ENCODE data around the gene FOXN1. TPM values are rescaled to one million over a fixed set of nuclear protein-coding genes. Genes with fewer than 3 reads are reported as not detected.

FOXN1 gene
- total and polyA plus RNA-seq, 4 donors: not detected

DNA sequence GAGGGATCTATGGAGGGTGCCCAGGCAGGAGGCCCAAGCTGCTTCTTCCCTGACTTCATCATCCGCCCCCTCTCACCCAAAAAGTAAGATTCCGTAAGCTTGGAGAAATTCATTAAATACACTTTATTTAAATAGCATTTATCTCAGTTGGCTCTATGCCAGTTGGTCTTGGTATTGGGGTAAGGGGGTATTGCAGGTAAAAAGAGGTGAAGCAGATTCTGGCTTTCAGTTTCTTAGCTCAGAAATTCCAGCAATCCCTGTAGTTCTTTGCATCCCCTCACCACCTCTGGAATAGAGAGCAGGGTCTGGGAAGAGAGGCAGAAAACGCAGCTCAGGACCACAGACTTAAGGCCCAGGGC lies 71.3 kb downstream of the FOXN1 start:
- no peak for DNase-seq (ENCODE audit: low read depth in 4 of 6, low spot score in 6 of 6)
- Histone ChIP-seq H3K9me3 (ENCODE audit: control insufficient read depth, insufficient read depth, low read length) (no peaks in the 10 kb centered on the region), H3K4me1 (ENCODE audit: control insufficient read depth, insufficient read depth, low read length) (peaks cover 49% of the 10 kb centered on the region), H3K27me3 (ENCODE audit: control insufficient read depth, insufficient read depth, low read length) (no peaks in the 10 kb centered on the region), H3K36me3 (ENCODE audit: control insufficient read depth, insufficient read depth, low read length) (peaks cover 36% of the 10 kb centered on the region), H3K27ac (ENCODE audit: low read depth, low read length) (peak overlapping the region; percentile 76), H3K4me3 (ENCODE audit: low read depth, low read length) (no peak overlapping the region)
- no CpG with 5 or more reads among the region's 3 CpGs for WGBS (ENCODE audit: insufficient coverage)

DNA sequence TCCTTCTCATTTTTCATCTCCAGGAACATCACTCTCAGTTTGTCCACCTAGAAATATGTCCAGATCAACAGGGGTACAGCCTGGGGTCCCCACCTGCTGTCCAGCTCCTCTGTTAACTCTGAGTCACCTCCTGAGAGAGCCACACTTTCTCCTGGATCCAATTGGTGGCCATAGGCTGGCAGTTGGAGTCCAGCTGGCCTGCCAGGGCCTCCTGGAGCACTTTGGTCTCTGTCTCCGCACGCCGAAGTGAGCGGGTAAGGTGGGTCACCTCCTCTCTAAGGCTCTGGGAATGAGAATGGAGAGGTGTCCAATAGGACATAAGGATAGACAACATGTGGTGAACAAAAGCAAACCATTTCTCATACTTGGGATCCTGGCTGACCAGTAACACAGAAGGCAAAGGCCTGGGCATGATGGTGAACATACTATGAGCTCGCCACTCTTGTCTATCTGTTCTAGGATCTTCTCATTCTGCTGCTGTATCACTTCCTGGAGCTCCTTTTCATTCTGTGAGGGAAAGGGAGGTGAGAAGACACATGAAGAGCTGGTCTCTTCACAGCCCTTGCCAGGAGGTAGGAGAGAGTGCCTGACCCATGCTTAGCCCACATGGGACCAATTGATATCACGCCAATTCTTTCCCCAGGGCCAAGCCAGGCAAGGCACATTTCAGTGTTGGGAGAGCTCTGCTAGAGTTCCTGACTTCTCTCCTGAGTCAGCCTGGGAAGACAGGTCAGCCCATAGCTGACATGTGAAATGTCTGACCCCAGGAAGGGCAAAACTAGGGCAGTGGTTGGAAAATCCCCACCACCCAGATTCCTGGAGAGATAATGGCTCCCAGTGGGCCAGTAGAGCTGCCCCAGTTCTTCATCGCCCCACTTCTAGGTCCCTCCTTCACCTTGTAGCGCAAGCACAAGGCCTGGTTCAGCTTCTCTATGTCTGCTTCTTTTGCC lies 72.4 kb downstream of the FOXN1 start:
- H3K4me3 ChIP-seq (ENCODE audit: low read depth, low read length): no peak overlapping the region
- H3K27me3 ChIP-seq (ENCODE audit: control insufficient read depth, insufficient read depth, low read length): no peaks in the 10 kb centered on the region
- H3K27ac ChIP-seq (ENCODE audit: low read depth, low read length): no peak overlapping the region
- peaks cover 40% of the 10 kb centered on the region for H3K4me1 ChIP-seq (ENCODE audit: control insufficient read depth, insufficient read depth, low read length)
- H3K9me3 ChIP-seq (ENCODE audit: control insufficient read depth, insufficient read depth, low read length): no peaks in the 10 kb centered on the region
- peaks cover 37% of the 10 kb centered on the region for H3K36me3 ChIP-seq (ENCODE audit: control insufficient read depth, insufficient read depth, low read length)
- DNase-seq (ENCODE audit: low read depth in 4 of 6, low spot score in 6 of 6): no peak
- WGBS (ENCODE audit: insufficient coverage): 98% methylated on average over 8 of the region's 8 CpGs

DNA sequence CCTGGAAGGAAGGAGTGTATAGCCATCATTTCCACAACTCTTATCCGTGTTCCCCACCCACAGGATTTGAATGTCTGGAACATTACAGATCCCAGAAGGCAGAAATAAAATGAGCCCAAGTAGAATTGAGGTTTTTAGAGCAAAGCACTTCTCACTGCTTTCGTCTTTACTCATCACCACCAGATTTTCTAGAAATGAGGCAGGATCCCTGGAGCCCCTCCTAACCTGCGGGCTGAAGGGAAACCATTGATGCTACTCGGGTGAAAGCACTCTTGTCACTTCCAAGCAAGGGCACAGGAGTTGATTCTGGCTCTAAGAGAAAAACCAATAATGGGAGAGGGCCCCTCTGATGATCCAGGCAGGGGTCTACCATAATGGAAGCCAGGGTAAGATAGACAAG lies 73.4 kb downstream of the FOXN1 start:
- H3K4me1 ChIP-seq (ENCODE audit: control insufficient read depth, insufficient read depth, low read length): peaks cover 30% of the 10 kb centered on the region
- no peaks in the 10 kb centered on the region for H3K9me3 ChIP-seq (ENCODE audit: control insufficient read depth, insufficient read depth, low read length)
- H3K4me3 ChIP-seq (ENCODE audit: low read depth, low read length): no peak overlapping the region
- WGBS (ENCODE audit: insufficient coverage): 100% methylated on average over 2 of the region's 4 CpGs
- DNase-seq (ENCODE audit: low read depth in 4 of 6, low spot score in 6 of 6): no peak
- no peaks in the 10 kb centered on the region for H3K27me3 ChIP-seq (ENCODE audit: control insufficient read depth, insufficient read depth, low read length)
- peaks cover 40% of the 10 kb centered on the region for H3K36me3 ChIP-seq (ENCODE audit: control insufficient read depth, insufficient read depth, low read length)
- no peak overlapping the region for H3K27ac ChIP-seq (ENCODE audit: low read depth, low read length)

DNA sequence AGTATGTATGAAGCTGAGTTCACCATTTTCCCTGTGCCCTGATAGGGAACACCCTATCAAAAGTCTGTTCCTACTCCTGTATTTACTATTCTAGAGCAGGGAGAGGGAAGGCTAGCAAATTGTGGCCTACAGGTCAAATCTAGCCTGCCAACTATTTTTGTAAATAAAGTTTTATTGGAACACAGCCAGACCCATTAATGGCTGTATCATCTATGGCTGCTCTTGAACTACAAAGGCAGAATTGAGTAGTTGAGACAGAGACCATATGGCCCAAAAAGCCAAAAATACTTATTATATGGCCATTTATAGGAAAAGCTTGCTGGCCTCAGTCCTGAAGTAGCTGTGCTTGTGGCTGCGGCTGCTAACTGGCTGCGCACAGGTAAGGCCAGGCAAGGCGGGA lies 74.8 kb downstream of the FOXN1 start:
- no CpG with 5 or more reads among the region's 3 CpGs for WGBS (ENCODE audit: insufficient coverage)
- Histone ChIP-seq H3K27me3 (ENCODE audit: control insufficient read depth, insufficient read depth, low read length) (no peaks in the 10 kb centered on the region), H3K4me1 (ENCODE audit: control insufficient read depth, insufficient read depth, low read length) (peaks cover 17% of the 10 kb centered on the region), H3K27ac (ENCODE audit: low read depth, low read length) (no peak overlapping the region), H3K4me3 (ENCODE audit: low read depth, low read length) (no peak overlapping the region), H3K36me3 (ENCODE audit: control insufficient read depth, insufficient read depth, low read length) (peaks cover 44% of the 10 kb centered on the region), H3K9me3 (ENCODE audit: control insufficient read depth, insufficient read depth, low read length) (no peaks in the 10 kb centered on the region)
- DNase-seq (ENCODE audit: low read depth in 4 of 6, low spot score in 6 of 6): no peak

DNA sequence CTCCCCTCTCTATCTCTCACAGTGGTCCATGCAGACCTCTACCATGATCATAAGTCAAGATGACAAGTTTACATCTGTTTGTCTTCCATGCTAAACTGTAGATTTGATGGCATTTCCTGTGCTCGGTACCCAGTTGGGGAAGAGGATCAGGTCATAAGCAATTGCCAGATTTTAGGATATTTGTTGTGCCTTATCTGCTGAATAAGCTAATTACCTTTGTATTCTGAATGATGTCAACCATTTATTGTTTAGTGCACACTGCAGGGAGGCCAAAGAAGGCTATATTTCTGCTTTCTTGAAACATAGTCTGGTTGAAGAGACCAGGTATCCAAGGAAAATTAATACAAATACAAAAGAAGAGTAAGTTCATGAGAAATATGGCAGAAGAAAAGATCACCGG lies 76.4 kb downstream of the FOXN1 start:
- WGBS (ENCODE audit: insufficient coverage): 100% methylated on average over 2 of the region's 2 CpGs
- Histone ChIP-seq H3K9me3 (ENCODE audit: control insufficient read depth, insufficient read depth, low read length) (no peaks in the 10 kb centered on the region), H3K36me3 (ENCODE audit: control insufficient read depth, insufficient read depth, low read length) (peaks cover 46% of the 10 kb centered on the region), H3K4me3 (ENCODE audit: low read depth, low read length) (no peak overlapping the region), H3K4me1 (ENCODE audit: control insufficient read depth, insufficient read depth, low read length) (peaks cover 4% of the 10 kb centered on the region), H3K27ac (ENCODE audit: low read depth, low read length) (no peak overlapping the region), H3K27me3 (ENCODE audit: control insufficient read depth, insufficient read depth, low read length) (no peaks in the 10 kb centered on the region)
- no peak for DNase-seq (ENCODE audit: low read depth in 4 of 6, low spot score in 6 of 6)

DNA sequence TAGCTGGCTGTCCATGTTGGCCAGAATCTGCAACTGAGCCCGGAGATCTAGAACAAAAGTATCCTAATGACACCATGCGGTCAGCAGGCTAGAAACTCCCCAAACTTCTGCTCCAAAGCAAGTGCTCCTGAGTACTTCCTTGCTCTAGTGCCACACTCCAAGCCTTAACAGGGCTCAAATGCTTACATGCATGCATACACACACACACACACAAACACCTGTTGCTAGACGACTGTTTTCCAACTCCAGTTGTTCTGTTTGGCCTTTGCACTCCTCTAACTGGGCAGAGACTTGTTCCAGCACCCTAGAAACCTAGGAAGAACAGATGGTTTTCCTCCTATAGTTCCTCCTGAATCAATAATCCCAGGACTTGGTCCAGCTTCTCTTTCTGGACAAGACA lies 78.3 kb downstream of the FOXN1 start:
- DNase-seq (ENCODE audit: low read depth in 4 of 6, low spot score in 6 of 6): no peak
- H3K4me1 ChIP-seq (ENCODE audit: control insufficient read depth, insufficient read depth, low read length): no peaks in the 10 kb centered on the region
- H3K4me3 ChIP-seq (ENCODE audit: low read depth, low read length): no peak overlapping the region
- H3K27me3 ChIP-seq (ENCODE audit: control insufficient read depth, insufficient read depth, low read length): no peaks in the 10 kb centered on the region
- 97% methylated on average over 3 of the region's 3 CpGs for WGBS (ENCODE audit: insufficient coverage)
- H3K36me3 ChIP-seq (ENCODE audit: control insufficient read depth, insufficient read depth, low read length): peaks cover 44% of the 10 kb centered on the region
- H3K9me3 ChIP-seq (ENCODE audit: control insufficient read depth, insufficient read depth, low read length): no peaks in the 10 kb centered on the region
- H3K27ac ChIP-seq (ENCODE audit: low read depth, low read length): no peak overlapping the region

DNA sequence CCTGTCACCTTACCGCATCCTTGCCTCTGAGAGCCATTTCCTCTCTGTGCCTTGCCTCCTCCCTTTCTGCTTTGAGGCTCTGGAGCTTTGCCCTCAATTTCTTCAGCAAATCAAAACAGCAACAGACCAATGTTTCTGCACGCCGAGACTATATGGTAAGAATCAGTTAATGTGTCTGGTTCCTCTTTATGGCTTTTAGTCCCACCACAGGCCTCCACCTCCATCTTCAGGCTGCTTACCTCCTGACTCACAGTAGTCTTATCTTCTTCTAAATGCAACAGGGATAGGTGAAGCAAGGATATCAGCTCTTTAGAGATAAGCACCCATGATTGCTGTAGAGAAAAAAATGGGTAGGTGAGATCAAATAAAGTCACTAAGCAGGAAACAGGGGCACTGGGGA lies 79.7 kb downstream of the FOXN1 start:
- Histone ChIP-seq H3K4me3 (ENCODE audit: low read depth, low read length) (no peak overlapping the region), H3K27me3 (ENCODE audit: control insufficient read depth, insufficient read depth, low read length) (no peaks in the 10 kb centered on the region), H3K36me3 (ENCODE audit: control insufficient read depth, insufficient read depth, low read length) (peaks cover 45% of the 10 kb centered on the region), H3K9me3 (ENCODE audit: control insufficient read depth, insufficient read depth, low read length) (no peaks in the 10 kb centered on the region), H3K4me1 (ENCODE audit: control insufficient read depth, insufficient read depth, low read length) (no peaks in the 10 kb centered on the region), H3K27ac (ENCODE audit: low read depth, low read length) (no peak overlapping the region)
- 86% methylated on average over 1 of the region's 3 CpGs for WGBS (ENCODE audit: insufficient coverage)
- DNase-seq (ENCODE audit: low read depth in 4 of 6, low spot score in 6 of 6): no peak

Other genes with a start within 250 kb of the FOXN1 start
- gene TMEM97, start 187.1 kb upstream of the FOXN1 start, total RNA-seq: 10 to 100 TPM; 45.6 to 53.8 TPM
- 10 to 100 TPM; 56.4 to 56.9 TPM for gene TMEM97, start 187.1 kb upstream of the FOXN1 start, polyA plus RNA-seq (ENCODE audit: insufficient read length in 2 of 2)
- gene IFT20, start 170.9 kb upstream of the FOXN1 start, total RNA-seq: 10 to 100 TPM; 44.6 to 67.9 TPM
- gene IFT20, start 170.9 kb upstream of the FOXN1 start, polyA plus RNA-seq (ENCODE audit: insufficient read length in 2 of 2): 10 to 100 TPM; 64.1 to 84.1 TPM
- gene TNFAIP1, start 170.6 kb upstream of the FOXN1 start, total RNA-seq: 10 to 100 TPM; 25.1 to 48.5 TPM
- gene TNFAIP1, start 170.6 kb upstream of the FOXN1 start, polyA plus RNA-seq (ENCODE audit: insufficient read length in 2 of 2): 10 to 100 TPM; 54.7 to 56.0 TPM
- gene POLDIP2, start 148.8 kb upstream of the FOXN1 start, total RNA-seq: 10 to 100 TPM; 40.3 to 84.4 TPM
- gene POLDIP2, start 148.8 kb upstream of the FOXN1 start, polyA plus RNA-seq (ENCODE audit: insufficient read length in 2 of 2): 10 to 100 TPM; 87.2 to 89.1 TPM
- not detected for gene SEBOX, start 141.1 kb upstream of the FOXN1 start, total RNA-seq
- gene SEBOX, start 141.1 kb upstream of the FOXN1 start, polyA plus RNA-seq (ENCODE audit: insufficient read length in 2 of 2): under 1 TPM in 1 of 2 donors, not detected in 1; 0.32 TPM
- gene VTN, start 136.0 kb upstream of the FOXN1 start, total RNA-seq: 1 to 10 TPM in 1 of 2 donors, under 1 TPM in 1; 0.40 to 3.0 TPM
- gene VTN, start 136.0 kb upstream of the FOXN1 start, polyA plus RNA-seq (ENCODE audit: insufficient read length in 2 of 2): 1 to 10 TPM; 2.1 to 2.9 TPM
- 10 to 100 TPM; 13.1 to 17.0 TPM for gene SARM1, start 134.7 kb upstream of the FOXN1 start, total RNA-seq
- 10 to 100 TPM; 51.5 to 52.0 TPM for gene SARM1, start 134.7 kb upstream of the FOXN1 start, polyA plus RNA-seq (ENCODE audit: insufficient read length in 2 of 2)
- gene SLC46A1, start 100.1 kb upstream of the FOXN1 start, total RNA-seq: 10 to 100 TPM; 10.2 to 17.8 TPM
- gene SLC46A1, start 100.1 kb upstream of the FOXN1 start, polyA plus RNA-seq (ENCODE audit: insufficient read length in 2 of 2): 10 to 100 TPM; 26.2 to 32.5 TPM
- under 1 TPM in 1 of 2 donors, not detected in 1; 0.06 TPM for gene SLC13A2, start 32.7 kb upstream of the FOXN1 start, total RNA-seq
- under 1 TPM; 0.10 to 0.27 TPM for gene SLC13A2, start 32.7 kb upstream of the FOXN1 start, polyA plus RNA-seq (ENCODE audit: insufficient read length in 2 of 2)
- 10 to 100 TPM; 33.1 to 58.9 TPM for gene UNC119, start 46.3 kb downstream of the FOXN1 start, total RNA-seq
- gene UNC119, start 46.3 kb downstream of the FOXN1 start, polyA plus RNA-seq (ENCODE audit: insufficient read length in 2 of 2): 10 to 100 TPM; 79.0 to 85.8 TPM
- 10 to 100 TPM; 34.3 to 40.4 TPM for gene PIGS, start 65.2 kb downstream of the FOXN1 start, total RNA-seq
- 10 to 100 TPM; 53.6 to 57.5 TPM for gene PIGS, start 65.2 kb downstream of the FOXN1 start, polyA plus RNA-seq (ENCODE audit: insufficient read length in 2 of 2)
- gene ALDOC, start 70.5 kb downstream of the FOXN1 start, total RNA-seq: 100 to 1,000 TPM; 217 to 674 TPM
- 100 to 1,000 TPM; 578 to 619 TPM for gene ALDOC, start 70.5 kb downstream of the FOXN1 start, polyA plus RNA-seq (ENCODE audit: insufficient read length in 2 of 2)
- 10 to 100 TPM; 14.1 to 24.8 TPM for gene SPAG5, start 92.7 kb downstream of the FOXN1 start, total RNA-seq
- 10 to 100 TPM; 26.7 to 32.0 TPM for gene SPAG5, start 92.7 kb downstream of the FOXN1 start, polyA plus RNA-seq (ENCODE audit: insufficient read length in 2 of 2)
- gene RSKR, start 107.8 kb downstream of the FOXN1 start, total RNA-seq: 10 to 100 TPM; 12.4 to 13.7 TPM
- gene RSKR, start 107.8 kb downstream of the FOXN1 start, polyA plus RNA-seq (ENCODE audit: insufficient read length in 2 of 2): 10 to 100 TPM; 21.6 to 51.0 TPM
- 100 to 1,000 TPM in 1 of 2 donors, 10 to 100 TPM in 1; 87.8 to 108 TPM for gene BLTP2, start 138.8 kb downstream of the FOXN1 start, total RNA-seq
- gene BLTP2, start 138.8 kb downstream of the FOXN1 start, polyA plus RNA-seq (ENCODE audit: insufficient read length in 2 of 2): 10 to 100 TPM; 69.1 to 85.7 TPM
- gene SDF2, start 155.6 kb downstream of the FOXN1 start, total RNA-seq: 10 to 100 TPM; 43.3 to 72.1 TPM
- gene SDF2, start 155.6 kb downstream of the FOXN1 start, polyA plus RNA-seq (ENCODE audit: insufficient read length in 2 of 2): 10 to 100 TPM; 65.3 to 73.8 TPM
- gene SUPT6H, start 155.9 kb downstream of the FOXN1 start, total RNA-seq: 10 to 100 TPM; 46.8 to 48.5 TPM
- gene SUPT6H, start 155.9 kb downstream of the FOXN1 start, polyA plus RNA-seq (ENCODE audit: insufficient read length in 2 of 2): 10 to 100 TPM; 59.3 to 63.7 TPM
- 1 to 10 TPM; 2.9 to 3.6 TPM for gene PROCA1, start 205.5 kb downstream of the FOXN1 start, total RNA-seq
- gene PROCA1, start 205.5 kb downstream of the FOXN1 start, polyA plus RNA-seq (ENCODE audit: insufficient read length in 2 of 2): 10 to 100 TPM; 11.8 to 17.4 TPM
- gene RAB34, start 211.5 kb downstream of the FOXN1 start, total RNA-seq: 100 to 1,000 TPM in 1 of 2 donors, 10 to 100 TPM in 1; 30.0 to 111 TPM
- 10 to 100 TPM; 48.1 to 58.8 TPM for gene RAB34, start 211.5 kb downstream of the FOXN1 start, polyA plus RNA-seq (ENCODE audit: insufficient read length in 2 of 2)
- gene RPL23A, start 213.6 kb downstream of the FOXN1 start, total RNA-seq: 1,000 to 10,000 TPM in 1 of 2 donors, 100 to 1,000 TPM in 1; 329 to 1,156 TPM
- gene RPL23A, start 213.6 kb downstream of the FOXN1 start, polyA plus RNA-seq (ENCODE audit: insufficient read length in 2 of 2): 100 to 1,000 TPM; 576 to 608 TPM
- 1 to 10 TPM; 3.0 to 5.1 TPM for gene TLCD1, start 219.9 kb downstream of the FOXN1 start, total RNA-seq
- gene TLCD1, start 219.9 kb downstream of the FOXN1 start, polyA plus RNA-seq (ENCODE audit: insufficient read length in 2 of 2): 1 to 10 TPM; 7.6 to 9.9 TPM
- gene NEK8, start 222.4 kb downstream of the FOXN1 start, total RNA-seq: 1 to 10 TPM; 1.5 to 3.0 TPM
- 1 to 10 TPM; 3.5 to 5.0 TPM for gene NEK8, start 222.4 kb downstream of the FOXN1 start, polyA plus RNA-seq (ENCODE audit: insufficient read length in 2 of 2)
- 10 to 100 TPM; 33.6 to 56.3 TPM for gene TRAF4, start 237.7 kb downstream of the FOXN1 start, total RNA-seq
- gene TRAF4, start 237.7 kb downstream of the FOXN1 start, polyA plus RNA-seq (ENCODE audit: insufficient read length in 2 of 2): 100 to 1,000 TPM; 168 to 171 TPM